AG20443 (cell line): Measurements from ENCODE around the gene MYH15.

Source experiments
- DNase-seq: peaks from one replicate; pipeline ENCODE4 v3.0.0; 2012; ENCODE audit warnings: low spot score, mixed read lengths

MYH15 gene

DNA sequence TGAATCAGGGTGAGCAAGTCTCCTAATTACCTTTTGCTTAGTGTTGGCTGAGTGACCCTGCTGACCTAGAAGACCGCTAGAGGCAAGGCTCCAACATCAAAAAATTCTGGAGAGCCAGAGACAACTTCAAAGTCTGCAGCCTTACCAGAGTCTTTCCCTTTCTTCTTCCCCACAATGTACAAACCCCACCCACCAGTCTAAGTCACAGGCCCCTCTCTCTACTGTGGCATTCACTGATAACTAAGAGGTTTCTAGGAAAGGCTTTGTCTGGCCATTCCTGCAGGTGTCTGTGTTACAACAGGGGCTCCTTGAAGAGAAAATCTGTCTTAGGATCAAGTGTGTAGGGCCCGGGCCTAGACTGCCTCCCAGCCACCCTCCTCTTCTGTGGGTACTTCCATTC lies 525 bp downstream of the MYH15 start:
- no peak for DNase-seq

DNA sequence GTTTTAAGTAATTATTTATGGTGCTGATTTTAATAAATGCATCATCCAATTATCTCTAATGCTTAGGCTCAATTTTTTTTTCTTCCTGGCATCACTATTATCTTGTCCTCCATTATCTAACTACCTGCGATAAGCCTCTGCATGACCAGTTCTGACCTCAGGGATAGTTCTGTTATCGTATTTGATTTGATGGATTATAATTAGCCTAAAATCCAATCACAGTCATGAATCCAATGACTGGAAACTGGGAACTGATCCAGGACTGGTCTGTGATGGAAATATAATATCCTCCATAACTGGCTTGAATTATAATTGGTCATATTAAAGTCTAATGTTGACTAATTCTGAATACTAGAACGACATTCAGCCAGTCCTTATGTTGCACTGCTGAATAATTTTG lies 1.1 kb downstream of the MYH15 start:
- DNase-seq = no peak

DNA sequence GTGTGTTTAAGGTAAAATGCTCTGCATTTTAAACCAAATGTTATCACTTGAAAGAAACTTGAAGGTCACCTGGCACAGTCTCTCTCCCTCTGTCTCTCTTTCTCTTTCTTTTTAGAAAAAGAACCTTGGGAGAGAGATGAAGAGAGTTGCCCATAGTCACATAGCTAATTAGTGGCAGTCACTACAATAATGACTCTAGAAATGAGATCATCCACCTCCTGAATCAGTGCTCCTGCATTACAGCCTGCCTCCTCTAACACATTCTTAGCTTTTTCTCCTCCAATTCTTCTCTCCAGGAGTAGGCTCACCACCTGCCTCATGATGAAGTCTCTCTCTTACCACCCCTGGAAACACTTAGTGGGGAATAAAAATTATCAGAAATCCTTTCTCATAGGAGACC lies 2.5 kb downstream of the MYH15 start:
- no peak for DNase-seq

DNA sequence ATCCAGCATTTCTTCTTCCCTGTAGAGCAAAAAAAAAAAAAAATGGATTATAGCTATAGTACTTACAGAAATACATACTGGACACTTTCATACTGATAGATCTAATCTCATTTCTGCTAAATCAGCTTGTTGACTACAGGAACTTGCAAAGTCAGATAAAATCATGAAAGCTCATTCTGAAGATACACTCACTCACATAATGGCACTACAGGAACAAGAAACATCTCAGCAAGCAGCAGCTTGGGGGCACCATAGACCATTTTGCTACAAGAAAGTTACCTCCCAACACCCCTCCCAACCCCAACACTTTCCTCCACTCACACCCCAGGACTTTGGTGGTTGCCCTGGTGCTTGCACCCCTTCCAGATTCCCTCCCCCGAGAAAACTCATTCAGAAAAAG lies 4.6 kb downstream of the MYH15 start:
- no peak for DNase-seq

DNA sequence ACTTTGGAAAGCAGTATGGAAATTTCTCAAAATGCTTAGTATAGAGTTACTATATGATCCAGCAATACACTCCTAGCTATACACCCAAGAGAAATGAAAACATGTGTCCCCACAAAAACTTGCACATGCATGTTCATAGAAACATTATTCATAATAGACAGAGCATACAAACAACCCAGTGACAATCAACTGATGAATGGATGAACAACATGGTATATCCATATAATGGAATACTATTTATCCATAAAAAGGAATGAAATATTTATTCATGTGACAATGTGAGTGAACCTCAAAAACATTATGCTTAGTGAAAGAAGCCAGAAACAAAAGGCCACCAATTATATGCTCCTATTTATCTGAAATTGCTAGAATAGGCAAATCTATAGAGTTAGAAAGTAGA lies 6.7 kb downstream of the MYH15 start:
- no peak for DNase-seq

DNA sequence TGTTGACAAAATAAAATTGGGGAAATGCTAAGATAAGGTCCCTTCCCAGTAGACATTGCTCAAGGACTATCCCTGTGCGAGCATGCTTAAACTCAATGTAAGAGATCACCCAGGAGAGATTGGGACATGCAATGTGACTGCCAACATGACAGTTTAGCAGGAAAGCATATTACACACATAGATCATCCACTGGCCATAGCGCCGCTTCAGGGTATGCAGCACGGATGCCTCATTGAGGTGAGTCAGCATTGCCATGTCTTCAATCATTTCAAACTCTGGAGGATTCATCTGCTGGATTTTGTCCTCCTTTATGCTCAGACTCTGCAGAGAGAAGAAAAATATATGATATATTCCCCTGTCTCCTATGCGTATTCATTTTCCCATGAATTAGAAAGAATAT lies 8.9 kb downstream of the MYH15 start:
- no peak for DNase-seq

DNA sequence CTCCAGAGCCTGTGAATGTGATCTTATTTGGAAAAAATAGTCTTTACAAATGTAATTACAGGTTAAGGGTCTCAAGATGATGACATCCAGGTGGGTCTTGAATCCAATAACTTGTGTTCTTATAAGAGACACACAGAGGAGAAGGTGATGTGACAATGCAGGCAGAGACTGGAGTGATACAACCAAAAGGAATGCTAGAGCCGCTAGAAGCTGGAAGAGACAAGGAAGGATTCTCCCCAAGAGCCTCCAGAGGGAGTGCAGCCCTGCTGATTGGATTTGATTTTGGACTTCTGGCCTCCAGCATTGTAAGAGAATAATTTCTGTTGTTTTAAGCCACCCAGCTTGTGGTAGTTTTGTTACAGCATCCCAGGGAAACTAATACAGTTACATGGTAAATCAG lies 9.7 kb downstream of the MYH15 start:
- DNase-seq = no peak

DNA sequence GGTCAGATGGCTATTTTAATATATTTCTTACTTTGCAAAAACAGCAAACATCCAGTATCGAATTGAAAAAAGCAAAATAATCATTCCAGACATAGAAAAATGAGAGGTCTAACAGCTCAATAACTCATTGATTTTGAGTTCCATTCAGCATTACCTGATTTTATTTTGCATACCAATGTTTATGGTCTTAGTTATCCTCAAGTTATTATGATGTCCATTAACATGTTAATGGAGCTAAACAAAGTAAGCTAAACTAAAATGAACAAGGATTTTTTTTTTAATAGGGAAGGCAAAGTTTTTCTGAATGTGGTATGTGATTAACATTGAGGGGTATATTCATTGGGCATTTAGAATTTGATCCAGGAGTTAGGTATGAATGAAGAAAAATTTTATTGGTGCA lies 13.1 kb downstream of the MYH15 start:
- DNase-seq = no peak

GRCh38 chr3:108495717-108496116 lies 14.7 kb downstream of the MYH15 start:
- no peak for DNase-seq

GRCh38 chr3:108494906-108495531 lies 15.4 kb downstream of the MYH15 start:
- no peak for DNase-seq

DNA sequence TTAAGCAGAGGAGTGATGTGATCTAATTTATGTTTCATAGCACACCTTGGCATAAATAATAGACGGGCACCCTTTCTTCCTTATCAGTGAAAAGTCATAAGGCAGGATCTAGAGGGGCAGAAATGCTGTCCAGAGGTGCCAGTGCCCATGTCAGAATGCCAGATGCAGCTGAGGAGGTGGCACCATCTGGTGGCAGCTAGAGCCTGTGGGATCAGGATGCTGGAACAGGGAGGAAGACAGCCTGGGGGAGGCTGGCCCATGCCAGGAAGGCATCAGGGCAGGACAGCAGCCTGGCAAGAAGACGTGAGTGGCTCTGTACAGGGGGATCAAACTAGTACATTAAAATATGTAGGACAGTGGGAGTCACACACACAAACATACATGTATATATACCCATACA lies 16.5 kb downstream of the MYH15 start:
- peak; percentile 31 for DNase-seq

DNA sequence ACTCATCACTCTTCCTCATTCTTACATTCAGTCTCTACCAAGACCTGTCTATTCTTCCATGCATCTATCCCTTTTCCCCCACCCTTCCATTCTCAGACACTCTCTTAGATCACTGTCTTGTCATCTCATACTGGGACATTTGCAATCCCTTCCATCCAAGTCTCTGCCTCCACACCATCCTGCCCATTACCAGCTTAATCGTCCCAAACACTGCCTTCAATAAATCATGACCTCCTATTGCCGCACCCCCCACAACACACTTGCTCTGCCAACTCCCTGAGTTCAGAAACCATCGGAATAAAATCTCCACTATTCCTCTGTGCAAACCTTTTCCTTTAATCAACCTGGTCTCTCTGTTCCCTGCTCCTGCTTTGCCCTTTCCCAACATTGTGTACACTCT lies 18.9 kb downstream of the MYH15 start:
- no peak for DNase-seq

DNA sequence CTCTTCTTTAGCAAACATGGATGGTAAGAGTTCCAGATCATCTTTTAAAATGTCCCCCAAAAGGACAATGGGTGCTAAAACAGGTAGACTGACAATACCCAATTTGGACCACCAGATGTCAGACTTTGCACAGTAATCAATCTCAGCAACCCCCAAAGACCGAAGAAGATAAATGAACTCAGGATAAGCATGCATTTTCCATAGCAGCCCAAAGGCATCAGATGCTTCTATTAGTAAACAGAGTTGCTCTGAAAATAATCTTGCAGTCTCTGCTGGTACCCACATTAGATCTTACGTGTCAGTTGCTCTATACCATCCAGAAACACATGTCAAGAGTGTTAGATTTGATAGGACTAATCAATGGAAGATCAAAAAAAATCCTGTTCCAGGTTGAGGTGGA lies 20.6 kb downstream of the MYH15 start:
- DNase-seq = peak; percentile 46

DNA sequence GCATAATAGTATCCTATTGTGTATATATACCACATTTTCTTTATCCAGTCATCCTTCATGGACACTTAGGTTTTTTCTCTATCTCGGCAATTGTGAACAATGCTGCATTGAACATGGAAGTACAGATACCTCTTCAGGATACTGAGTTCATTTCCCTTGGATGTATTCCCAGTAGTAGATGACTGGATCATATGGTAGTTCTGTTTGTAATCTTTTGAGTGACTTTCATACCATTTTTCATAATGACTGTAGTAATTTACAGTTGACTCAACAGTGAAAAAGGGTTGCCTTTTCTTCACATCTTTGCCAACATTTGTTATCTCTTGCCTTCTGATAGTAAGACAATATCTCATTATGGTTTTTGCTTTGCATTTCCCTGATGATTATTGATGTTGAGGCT lies 21.8 kb downstream of the MYH15 start:
- DNase-seq = no peak

DNA sequence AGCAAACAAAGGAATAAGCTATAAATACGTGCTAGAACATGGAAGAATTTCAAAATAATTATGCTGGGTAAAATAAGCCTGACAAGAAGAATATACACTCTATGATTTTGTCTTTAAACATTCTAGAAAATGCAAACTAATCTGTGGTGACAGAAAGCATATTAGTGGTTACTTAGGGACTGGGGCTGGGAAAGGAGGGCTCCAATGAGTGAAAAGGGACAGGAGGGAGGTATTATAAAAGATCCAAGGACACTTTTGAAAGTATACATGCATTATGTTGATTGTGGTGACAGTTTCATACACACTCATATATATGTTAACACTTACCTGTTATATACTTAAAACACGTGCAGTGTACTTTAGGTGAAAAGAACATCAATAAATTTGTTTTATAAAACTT lies 23.0 kb downstream of the MYH15 start:
- DNase-seq = no peak

DNA sequence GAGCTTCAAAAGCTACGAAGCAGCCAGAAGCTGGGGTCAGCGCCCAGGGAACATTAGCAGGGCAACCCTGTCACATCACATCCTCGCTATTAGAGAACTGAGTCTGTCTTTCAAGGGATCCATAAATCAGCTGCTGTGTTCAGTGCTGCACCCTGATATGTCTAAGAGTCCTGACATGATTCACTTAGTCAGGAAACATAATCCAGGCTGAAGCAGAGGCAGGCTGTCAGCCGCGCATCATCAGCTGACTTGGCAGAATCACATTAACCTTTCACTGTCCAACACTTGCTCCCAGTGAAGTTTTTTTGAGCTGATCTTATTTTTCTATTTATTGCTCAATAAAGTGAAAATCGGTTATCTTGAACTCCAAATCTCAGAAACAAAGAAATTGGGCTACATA lies 23.5 kb downstream of the MYH15 start:
- DNase-seq = peak; percentile 37

DNA sequence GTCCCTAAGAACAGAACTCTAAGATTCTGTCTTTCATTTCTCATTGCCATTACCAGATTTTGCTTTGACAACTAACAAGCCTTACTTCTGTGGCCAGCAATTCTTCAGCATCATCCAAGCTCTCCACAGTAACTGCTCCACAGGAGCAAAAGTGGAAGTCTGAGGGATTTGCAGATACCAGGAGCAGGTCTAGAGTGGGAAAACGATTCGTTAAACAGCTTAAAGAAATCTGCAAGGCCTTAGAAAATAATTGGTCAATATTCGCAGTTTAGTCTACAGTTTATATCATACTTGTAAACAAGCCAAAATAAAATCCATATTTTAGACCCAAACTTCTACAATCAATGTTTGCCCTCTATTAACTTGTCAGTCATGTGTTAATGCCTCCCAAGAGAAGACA lies 24.1 kb downstream of the MYH15 start:
- DNase-seq = no peak

- DNase-seq = no peak
Observed at GRCh38 chr3:108485146-108485545, 25.2 kb downstream of the MYH15 start.

- no peak for DNase-seq
Observed at GRCh38 chr3:108479224-108479623, 31.2 kb downstream of the MYH15 start.

DNA sequence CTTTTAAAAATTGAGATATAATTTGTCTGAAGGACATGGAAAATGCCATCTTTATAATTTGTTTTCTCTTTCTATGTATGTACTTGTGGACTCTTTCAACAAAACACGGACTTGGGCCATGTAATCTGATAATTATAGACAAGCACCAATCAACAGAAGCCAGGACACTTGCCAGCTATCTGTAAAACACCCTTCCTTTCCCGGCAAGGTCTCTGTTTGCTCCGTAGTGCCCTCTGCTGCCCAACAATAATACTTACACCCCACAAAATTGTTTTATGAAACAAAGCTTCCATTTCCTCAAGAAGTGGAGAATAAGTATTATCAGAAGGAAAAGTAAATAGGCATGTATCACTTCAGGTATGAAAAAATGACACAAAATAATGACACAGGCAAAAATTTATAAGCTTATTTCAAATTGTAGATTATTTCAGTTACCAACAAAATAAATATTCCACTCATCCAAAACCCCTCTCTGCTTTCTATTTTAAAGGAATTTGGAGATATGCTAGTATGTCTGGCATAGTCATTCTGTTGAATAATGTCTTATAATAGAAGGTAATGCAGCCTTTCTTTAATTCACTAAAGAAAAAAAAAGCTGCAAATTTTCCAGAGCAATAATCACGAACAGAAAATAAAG lies 32.8 kb downstream of the MYH15 start:
- peak; percentile 62 for DNase-seq

DNA sequence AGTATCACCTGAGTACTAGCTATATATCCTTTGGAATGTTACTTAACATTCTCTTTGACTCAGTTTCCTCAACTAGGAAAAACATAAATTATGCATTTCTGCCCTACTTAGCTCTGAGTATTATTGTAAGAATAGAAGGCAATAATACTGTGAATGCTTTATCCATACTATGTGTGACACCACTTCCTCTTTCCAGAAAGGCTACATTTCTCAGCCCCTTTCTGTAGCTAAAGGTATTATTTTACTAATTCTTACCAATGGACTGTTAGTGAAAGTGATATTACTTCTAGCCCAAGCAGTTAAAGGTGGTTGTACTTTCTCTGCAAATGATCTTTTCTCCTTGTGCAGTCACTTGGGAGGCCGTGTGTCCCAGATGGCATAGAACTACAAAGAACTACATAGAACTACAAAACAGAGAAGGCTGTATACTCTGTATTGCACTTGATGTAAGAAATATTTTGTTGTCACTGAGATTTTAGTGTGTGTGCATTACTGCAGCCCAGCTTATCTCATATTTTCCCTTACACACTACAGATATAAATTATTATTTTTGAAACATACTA lies 35.1 kb downstream of the MYH15 start:
- no peak for DNase-seq

GRCh38 chr3:108474581-108474980 lies 35.8 kb downstream of the MYH15 start:
- DNase-seq = no peak

DNA sequence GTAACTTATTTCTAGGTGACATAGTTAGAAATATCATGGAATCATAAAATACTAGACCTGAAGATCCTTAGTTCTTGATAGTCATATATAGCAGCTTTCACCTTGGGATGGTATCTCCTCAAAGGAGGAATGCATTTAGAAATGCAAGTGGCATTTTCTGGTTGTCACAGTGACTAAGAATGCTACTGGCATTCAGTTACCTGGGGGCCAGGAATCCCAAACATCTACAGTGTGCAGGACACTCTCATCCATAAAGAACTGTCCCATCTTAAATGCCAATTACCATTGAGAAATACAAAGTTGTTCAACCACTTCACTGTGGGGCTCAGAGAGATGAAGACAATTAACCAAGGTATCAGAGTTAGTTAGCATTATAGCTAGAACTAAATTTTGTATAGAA lies 36.7 kb downstream of the MYH15 start:
- no peak for DNase-seq

- DNase-seq = peak; percentile 54
Observed at GRCh38 chr3:108472001-108472591, 38.3 kb downstream of the MYH15 start.
